ENCODE results near the gene HCK.

The HCK gene

DNA sequence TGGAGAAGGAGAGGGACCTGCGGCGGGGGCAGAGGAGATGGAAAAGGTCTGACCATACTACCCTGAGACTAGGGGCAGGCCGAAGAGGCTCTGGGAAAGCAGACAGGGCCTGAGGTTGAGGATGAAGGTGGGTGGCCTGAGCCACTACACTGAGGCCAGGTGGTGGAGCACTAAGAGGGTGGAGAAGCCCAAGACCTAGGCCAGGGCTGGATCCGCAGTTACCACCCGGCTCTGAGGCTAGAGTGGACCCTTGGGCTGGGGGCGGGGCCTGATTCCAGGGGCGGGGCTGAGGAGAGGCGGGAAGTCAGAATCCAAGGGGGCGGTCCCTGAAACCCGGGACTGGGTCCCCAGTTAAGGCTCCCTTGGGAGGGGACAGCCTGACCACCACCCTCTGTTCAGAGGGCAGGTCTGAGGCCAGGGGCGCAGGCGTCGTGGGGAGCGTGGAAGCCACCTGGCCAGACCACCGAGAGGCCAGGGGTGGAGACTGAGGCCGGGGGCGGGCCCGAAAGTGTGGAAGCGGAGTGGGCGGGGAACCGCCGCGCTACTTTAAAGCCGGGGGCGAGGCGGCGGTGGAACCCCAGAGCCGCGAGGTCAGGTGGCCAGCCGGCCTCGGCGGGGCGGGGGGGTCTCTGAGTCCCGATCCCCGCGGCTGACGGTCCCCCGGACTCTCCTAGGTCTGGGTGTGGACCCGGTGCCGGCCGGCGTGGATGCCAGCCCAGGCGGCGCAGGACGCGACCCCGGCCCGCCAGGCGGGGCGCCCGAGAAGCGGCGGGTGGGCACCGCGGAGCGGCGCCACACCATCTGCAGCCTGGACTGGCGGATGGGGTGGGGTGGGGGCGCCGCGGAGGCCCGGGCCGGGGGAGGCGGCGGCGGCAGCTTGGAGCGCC is 33.5 kb upstream of the HCK start:
- no peak for DNase-seq (ENCODE audit: extremely low read depth, low read depth)
- TF ChIP-seq, protein P1, sequence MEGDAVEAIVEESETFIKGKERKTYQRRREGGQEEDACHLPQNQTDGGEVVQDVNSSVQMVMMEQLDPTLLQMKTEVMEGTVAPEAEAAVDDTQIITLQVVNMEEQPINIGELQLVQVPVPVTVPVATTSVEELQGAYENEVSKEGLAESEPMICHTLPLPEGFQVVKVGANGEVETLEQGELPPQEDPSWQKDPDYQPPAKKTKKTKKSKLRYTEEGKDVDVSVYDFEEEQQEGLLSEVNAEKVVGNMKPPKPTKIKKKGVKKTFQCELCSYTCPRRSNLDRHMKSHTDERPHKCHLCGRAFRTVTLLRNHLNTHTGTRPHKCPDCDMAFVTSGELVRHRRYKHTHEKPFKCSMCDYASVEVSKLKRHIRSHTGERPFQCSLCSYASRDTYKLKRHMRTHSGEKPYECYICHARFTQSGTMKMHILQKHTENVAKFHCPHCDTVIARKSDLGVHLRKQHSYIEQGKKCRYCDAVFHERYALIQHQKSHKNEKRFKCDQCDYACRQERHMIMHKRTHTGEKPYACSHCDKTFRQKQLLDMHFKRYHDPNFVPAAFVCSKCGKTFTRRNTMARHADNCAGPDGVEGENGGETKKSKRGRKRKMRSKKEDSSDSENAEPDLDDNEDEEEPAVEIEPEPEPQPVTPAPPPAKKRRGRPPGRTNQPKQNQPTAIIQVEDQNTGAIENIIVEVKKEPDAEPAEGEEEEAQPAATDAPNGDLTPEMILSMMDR (IDR thresholded peaks at IDR 0.05; ENCODE audit: low read depth, low read length, missing control alignments) = no peak
- H3K4me3 ChIP-seq (replicated peaks; ENCODE audit: low read depth, low read length) = peak overlapping the region; percentile 17

DNA sequence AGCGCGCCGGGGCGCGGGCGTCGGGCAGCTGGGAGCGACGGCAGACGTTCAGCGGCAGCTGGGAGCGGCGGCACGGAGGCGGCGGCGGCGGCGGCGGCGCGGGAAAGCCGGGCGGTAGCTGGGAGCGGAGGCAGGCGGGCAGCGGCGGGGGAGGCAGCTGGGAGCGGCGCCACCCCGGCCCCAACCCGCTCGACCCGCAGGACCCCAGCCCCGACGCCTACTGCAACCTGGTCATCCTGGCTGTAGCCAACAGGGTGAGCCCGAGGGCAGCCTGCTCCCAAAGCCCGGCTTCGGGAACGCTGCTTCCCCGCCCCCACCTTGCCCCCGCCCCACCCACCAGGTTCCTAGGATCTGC is 32.9 kb upstream of the HCK start:
- TF ChIP-seq, protein P1 (IDR thresholded peaks at IDR 0.05; ENCODE audit: low read depth, low read length, missing control alignments) = no peak
- DNase-seq (ENCODE audit: extremely low read depth, low read depth) = no peak
- no peak overlapping the region for H3K4me3 ChIP-seq (replicated peaks; ENCODE audit: low read depth, low read length)

DNA sequence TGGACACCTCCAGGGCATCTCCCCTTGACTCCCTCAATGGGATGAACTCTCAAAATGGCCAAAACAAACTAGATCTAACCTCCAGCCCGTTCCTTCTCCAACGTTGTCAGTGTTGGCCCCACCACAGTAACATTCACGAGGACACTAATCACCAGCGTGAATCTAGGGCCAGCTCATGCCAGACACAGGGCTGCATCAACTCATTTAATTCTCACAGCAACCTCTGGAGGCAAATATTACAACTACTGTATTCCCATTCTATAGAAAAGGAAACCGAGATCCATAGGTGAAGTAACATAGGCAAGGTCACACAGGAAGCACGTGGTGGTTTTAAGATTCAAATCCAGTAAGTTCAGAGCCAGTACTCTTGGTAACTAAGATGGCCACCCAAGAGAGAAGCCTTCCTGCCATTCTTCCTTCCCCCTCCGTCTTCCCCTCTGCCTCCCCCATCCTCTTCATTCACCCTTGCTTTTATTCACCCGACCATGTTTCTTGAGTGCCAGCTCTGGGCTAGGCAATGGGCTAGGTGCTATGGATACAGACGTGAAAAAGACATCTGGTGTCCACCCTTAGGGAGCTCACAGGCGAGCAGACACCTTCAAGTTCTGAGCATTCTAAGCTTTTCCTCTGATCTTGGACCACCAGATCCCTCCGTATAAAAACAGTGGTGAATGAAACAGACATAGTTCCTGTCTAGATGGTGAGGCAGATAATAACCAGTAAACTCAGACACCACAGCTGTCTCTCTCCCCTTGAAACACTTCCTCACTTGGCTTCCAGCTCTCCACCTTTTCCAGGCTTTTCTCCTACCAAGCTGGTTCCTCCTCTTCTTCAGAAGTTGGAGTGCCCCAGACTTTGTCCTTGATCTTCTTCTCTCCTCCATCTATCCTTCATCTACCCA is 32.2 kb upstream of the HCK start:
- TF ChIP-seq, protein P1 (IDR thresholded peaks at IDR 0.05; ENCODE audit: low read depth, low read length, missing control alignments) = no peak
- H3K4me3 ChIP-seq (replicated peaks; ENCODE audit: low read depth, low read length) = no peak overlapping the region
- no peak for DNase-seq (ENCODE audit: extremely low read depth, low read depth)

DNA sequence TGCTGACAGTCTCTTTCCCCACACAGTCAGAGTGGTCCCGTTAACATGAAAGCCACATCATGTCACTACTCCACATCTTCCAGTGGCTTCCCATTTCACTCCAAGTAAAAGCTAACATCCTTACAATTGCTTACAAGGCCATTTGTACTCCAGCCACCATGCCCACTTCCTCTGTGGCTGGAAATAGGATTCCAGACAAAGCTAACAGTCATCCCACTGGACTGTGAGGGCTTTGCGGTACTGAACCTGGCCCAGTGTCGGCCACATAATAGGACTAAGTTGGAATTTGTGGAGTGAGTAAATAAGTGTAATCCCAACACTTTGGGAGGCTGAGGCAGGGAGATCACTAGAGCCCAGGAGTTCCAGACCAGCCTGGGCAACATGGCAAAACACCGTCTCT is 31.0 kb upstream of the HCK start:
- DNase-seq (ENCODE audit: extremely low read depth, low read depth) = no peak
- TF ChIP-seq, protein P1 (IDR thresholded peaks at IDR 0.05; ENCODE audit: low read depth, low read length, missing control alignments) = no peak
- no peak overlapping the region for H3K4me3 ChIP-seq (replicated peaks; ENCODE audit: low read depth, low read length)

DNA sequence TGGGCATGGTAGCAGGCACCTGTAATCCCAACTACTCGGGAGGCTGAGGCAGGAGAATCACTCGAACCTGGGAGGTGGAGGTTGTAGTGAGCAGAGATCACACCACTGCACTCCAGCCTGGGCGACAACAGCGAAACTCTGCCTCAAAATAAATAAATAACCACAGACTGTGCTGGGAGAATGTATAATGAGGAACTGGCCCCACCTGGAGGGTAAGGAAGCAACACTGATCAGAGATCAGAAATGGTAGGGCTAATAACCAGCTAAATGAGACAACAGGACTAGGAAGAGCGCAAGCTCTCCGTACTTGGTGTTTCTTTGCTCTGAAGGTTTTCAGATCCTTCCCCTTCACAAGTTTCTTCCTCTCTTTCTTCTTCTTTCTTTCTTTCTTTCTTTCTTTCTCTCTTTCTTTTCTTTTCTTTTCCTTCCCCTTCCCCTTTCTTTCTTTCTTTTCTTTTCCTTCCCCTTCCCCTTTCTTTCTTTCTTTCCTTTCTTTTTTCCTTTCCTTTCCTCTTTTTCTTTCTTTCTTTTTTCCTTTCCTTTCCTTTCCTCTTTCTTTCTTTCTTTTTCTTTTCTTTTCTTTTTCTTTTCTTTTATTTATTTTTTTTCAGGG is 27.3 kb upstream of the HCK start:
- DNase-seq (ENCODE audit: extremely low read depth, low read depth) = no peak
- TF ChIP-seq, protein P1 (IDR thresholded peaks at IDR 0.05; ENCODE audit: low read depth, low read length, missing control alignments) = no peak
- H3K4me3 ChIP-seq (replicated peaks; ENCODE audit: low read depth, low read length) = no peak overlapping the region

DNA sequence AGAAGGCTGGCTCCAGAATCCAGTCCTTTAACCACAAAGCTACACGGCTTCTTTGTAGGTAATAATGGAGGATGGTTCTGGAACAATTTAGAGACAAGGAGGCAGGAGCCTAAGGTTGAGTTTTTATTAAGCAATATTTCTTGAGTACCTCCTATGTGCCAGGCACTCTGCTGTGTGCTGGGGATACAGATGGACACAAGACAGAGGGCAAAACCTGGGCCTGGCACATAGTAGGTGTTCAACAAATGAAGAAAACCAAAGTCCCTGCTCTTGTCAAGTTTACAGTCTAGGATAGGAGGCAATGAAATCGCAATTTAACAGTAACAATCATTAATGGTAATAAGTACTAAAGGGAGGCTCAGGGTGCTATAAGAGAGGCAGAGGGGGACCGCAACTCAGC is 24.4 kb upstream of the HCK start:
- no peak for DNase-seq (ENCODE audit: extremely low read depth, low read depth)

More for the DNA sequence above, 24.4 kb upstream of the HCK start:
- H3K4me3 ChIP-seq (replicated peaks; ENCODE audit: low read depth, low read length) = no peak overlapping the region
- TF ChIP-seq, protein P1 (IDR thresholded peaks at IDR 0.05; ENCODE audit: low read depth, low read length, missing control alignments) = no peak
